ENCODE measurements around the gene C1orf56. TPM values are rescaled to one million over a fixed set of nuclear protein-coding genes. Genes with fewer than 3 reads are reported as not detected.
A peak's percentile ranks its signal among the peaks of the same experiment; 100 is the strongest.
"Not testable (repeated sequence)": the region's sequence is repeated elsewhere in the genome, so short reads cannot be mapped to it uniquely, and the experiment has no call there.

Gene C1orf56
- total RNA-seq, 4 donors from 2014 or later: 4.3 to 8.7 (median 8.2) TPM

DNA sequence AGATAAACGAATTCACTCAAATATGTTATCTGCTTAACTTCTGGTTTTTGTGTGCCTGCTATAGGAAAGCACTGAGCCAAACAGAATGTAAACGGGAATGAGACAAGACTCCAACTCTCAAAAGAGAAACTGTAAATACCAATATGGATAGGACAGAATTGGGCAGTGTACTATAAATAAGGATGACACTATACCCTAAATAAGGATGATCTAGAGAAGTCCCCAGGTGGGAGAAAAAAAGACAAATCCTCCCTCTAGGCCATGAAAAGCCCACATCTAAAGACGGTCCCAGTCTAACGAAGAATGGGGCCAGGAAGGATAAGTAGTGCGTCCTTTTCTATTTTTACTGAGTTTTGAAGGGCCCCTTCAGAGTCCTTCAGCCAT is 21.5 kb downstream of the C1orf56 start:
- WGBS: 85% methylated on average over 5 of the region's 5 CpGs
- Histone ChIP-seq H3K4me1 (peaks cover 19 to 29% (median 22%) of the 10 kb centered on the region in 4 donors), H3K27ac (replicated peaks in 1 of 4) (peak overlapping the region; percentile 95 to 100 (median 99)), H3K36me3 (peaks cover 0 to 6% (median 0%) of the 10 kb centered on the region in 4 donors), H3K9me3 (no peaks in the 10 kb centered on the region), H3K4me3 (no peak overlapping the region), H3K27me3 (no peaks in the 10 kb centered on the region)
- TF ChIP-seq EP300 (IDR thresholded peaks at IDR 0.05): no peak
- TF ChIP-seq, protein P1, sequence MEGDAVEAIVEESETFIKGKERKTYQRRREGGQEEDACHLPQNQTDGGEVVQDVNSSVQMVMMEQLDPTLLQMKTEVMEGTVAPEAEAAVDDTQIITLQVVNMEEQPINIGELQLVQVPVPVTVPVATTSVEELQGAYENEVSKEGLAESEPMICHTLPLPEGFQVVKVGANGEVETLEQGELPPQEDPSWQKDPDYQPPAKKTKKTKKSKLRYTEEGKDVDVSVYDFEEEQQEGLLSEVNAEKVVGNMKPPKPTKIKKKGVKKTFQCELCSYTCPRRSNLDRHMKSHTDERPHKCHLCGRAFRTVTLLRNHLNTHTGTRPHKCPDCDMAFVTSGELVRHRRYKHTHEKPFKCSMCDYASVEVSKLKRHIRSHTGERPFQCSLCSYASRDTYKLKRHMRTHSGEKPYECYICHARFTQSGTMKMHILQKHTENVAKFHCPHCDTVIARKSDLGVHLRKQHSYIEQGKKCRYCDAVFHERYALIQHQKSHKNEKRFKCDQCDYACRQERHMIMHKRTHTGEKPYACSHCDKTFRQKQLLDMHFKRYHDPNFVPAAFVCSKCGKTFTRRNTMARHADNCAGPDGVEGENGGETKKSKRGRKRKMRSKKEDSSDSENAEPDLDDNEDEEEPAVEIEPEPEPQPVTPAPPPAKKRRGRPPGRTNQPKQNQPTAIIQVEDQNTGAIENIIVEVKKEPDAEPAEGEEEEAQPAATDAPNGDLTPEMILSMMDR (IDR thresholded peaks at IDR 0.05): no peak
- TF ChIP-seq POLR2AphosphoS5 (IDR thresholded peaks at IDR 0.05): no peak
- TF ChIP-seq POLR2A (IDR thresholded peaks at IDR 0.05; ENCODE audit: low read depth): no peak
- intact Hi-C loops (cut with DNase I): no loop called here
- no peak for DNase-seq (ENCODE audit: extremely low spot score)

DNA sequence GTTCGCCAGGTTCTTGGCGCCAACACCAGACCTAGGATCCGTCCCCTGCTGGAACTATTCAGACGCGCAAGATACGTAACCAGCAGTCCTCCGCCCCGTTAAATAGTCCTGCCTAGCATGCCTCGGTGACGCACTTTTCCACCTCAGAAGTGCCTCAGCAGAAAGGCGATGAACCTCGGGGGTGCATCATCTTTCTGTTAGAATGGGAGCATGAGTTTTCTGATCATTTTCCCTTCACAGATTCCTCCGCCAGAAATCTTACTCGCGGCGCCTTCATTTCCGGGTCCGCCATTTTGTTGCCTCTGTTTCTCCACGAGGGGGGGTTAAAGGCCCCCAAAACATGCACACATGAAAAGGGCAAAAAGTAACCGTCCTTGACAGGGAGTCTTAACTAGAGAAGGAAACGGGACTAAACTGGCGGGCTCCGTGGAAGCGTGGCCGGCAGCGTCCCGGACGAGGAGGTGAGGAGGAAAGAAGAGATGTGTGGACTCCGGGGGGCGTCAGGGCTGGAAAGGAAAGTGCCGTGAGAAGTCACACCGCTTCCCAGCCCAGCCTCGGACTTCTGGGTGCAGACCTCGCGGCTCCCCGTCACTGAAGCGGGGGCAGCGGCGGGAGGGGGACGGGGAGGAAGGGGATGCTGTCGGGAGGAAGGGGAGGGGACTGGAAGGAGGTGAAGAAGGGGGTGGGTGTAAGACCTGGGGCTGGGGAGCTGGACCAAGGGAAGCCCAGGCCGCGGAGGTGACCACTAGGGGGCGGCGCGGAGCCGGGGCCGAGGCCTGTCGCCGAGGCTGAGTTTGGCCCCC is 23.1 kb downstream of the C1orf56 start, which contains the start of gene GABPB2:
Gene GABPB2 (plus strand): TSS at position 288 of the 803 bp plus-strand sequence. CDS start 17,429 bp downstream, outside the sequence.
- peak; percentile 96 for DNase-seq (ENCODE audit: extremely low spot score)
- H3K9me3 ChIP-seq: no peaks in the 10 kb centered on the region
- TF ChIP-seq EP300 (IDR thresholded peaks at IDR 0.05): peak; percentile 43
- TF ChIP-seq POLR2AphosphoS5 (IDR thresholded peaks at IDR 0.05): peak; percentile 89 to 91
- peak; percentile 49 for TF ChIP-seq POLR2A (IDR thresholded peaks at IDR 0.05; ENCODE audit: low read depth)
- TF ChIP-seq, protein P1 (IDR thresholded peaks at IDR 0.05): peak; percentile 85 to 94 (median 89)
- 0% methylated on average over 44 of the region's 50 CpGs for WGBS
- peaks cover 0 to 17% (median 7%) of the 10 kb centered on the region in 4 donors for H3K36me3 ChIP-seq
- peaks cover 19 to 29% (median 22%) of the 10 kb centered on the region in 4 donors for H3K4me1 ChIP-seq
- peak within 1 kb of the TSS; percentile 69 to 98 (median 88) for H3K4me3 ChIP-seq
- H3K27ac ChIP-seq (replicated peaks in 1 of 4): peak within 1 kb of the TSS; percentile 95 to 100 (median 99)
- intact Hi-C loops (cut with DNase I): no loop called here
- H3K27me3 ChIP-seq: no peaks in the 10 kb centered on the region

DNA sequence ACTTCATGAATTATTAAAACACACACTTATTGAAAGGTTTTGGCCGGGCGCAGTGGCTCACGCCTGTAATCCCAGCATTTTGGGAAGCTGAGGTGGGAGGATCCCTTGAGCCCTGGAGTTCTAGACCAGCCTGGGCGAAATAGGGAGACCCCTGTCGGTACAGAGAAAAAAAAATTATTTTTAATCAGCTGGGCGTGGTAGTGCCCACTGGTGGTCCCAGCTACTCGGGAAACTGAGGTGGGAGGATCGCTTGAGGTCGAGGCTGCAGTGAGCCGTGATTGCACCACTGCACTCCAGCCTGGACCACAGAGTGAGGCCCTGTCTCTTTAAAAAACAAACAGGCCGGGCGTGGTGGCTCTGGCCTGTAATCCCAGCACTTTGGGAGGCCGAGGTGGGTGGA is 24.7 kb downstream of the C1orf56 start:
- Histone ChIP-seq H3K27ac (replicated peaks in 1 of 4) (peak overlapping the region in 3 of 4 donors; percentile 95 to 100 (median 99)), H3K27me3 (no peaks in the 10 kb centered on the region), H3K4me3 (no peak overlapping the region), H3K4me1 (peaks cover 19 to 29% (median 22%) of the 10 kb centered on the region in 4 donors), H3K36me3 (peaks cover 0 to 17% (median 9%) of the 10 kb centered on the region in 4 donors), H3K9me3 (no peaks in the 10 kb centered on the region)
- intact Hi-C loops (cut with DNase I): no loop called here
- WGBS: 86% methylated on average over 13 of the region's 13 CpGs
- TF ChIP-seq, protein P1 (IDR thresholded peaks at IDR 0.05): no peak
- no peak for TF ChIP-seq EP300 (IDR thresholded peaks at IDR 0.05)
- TF ChIP-seq POLR2AphosphoS5 (IDR thresholded peaks at IDR 0.05): no peak
- TF ChIP-seq POLR2A (IDR thresholded peaks at IDR 0.05; ENCODE audit: low read depth): no peak
- no peak for DNase-seq (ENCODE audit: extremely low spot score)

DNA sequence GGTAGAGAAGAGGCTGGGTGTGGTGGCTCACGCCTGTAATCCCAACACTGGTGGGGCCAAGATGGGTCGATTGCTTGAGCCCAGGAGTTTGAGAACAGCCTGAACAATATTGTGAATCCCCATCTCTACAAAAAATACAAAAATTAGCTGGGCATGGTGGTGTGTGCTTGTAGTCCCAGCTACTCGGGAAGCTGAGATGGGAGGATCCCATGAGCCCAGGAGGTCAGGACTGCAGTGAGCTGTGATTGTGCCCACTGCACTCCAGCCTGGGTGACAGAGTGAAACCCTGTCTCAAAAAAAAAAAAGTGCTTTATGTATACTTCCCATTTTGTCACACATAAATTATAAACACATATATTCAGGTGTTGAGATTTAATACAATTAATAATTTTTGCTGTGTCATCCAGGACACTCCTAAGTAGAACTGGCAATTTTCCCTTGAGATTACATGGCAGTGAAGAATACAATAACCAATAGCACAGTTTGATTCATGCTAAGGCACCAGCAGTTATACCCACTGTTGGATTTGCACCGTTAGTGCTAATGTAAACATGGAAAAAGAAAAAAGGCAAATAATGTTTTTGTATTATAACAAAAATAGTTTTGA is 38.5 kb downstream of the C1orf56 start:
- DNase-seq (ENCODE audit: extremely low spot score): no peak
- 71% methylated on average over 4 of the region's 4 CpGs for WGBS
- H3K27ac ChIP-seq (replicated peaks in 1 of 4): no peak overlapping the region
- no peaks in the 10 kb centered on the region for H3K9me3 ChIP-seq
- peaks cover 0 to 11% (median 2%) of the 10 kb centered on the region in 4 donors for H3K36me3 ChIP-seq
- H3K4me3 ChIP-seq: no peak overlapping the region
- H3K4me1 ChIP-seq: peaks cover 0 to 5% (median 0%) of the 10 kb centered on the region in 4 donors
- H3K27me3 ChIP-seq: no peaks in the 10 kb centered on the region
- TF ChIP-seq, protein P1 (IDR thresholded peaks at IDR 0.05): no peak
- TF ChIP-seq POLR2AphosphoS5 (IDR thresholded peaks at IDR 0.05) (no peak), EP300 (IDR thresholded peaks at IDR 0.05) (no peak)
- intact Hi-C loops (cut with DNase I): no loop called here

DNA sequence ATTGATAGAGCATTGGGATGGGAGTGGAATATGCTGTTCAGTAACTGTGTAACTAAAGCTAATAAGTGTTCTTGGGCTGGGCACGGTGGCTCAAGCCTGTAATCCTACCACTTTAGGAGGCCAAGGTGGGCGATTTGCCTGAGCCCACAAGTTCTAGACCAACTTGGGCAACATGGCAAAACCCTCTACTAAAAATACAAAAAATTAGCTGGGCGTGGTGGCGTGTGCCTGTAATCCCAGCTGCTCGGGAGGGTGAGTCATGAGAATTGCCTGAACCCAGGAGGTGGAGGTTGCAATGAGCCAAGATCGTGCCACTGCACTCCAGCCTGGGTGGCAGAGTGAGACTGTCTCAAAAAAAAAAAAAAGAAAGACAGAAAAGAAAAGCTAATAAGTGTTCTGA is 49.9 kb downstream of the C1orf56 start:
- DNase-seq (ENCODE audit: extremely low spot score); H3K9me3 ChIP-seq; intact Hi-C loops (cut with DNase I); H3K4me1 ChIP-seq; H3K27me3 ChIP-seq; H3K4me3 ChIP-seq; H3K27ac ChIP-seq (replicated peaks in 1 of 4): not testable (repeated sequence)
- peaks cover 0 to 38% (median 5%) of the 10 kb centered on the region in 4 donors for H3K36me3 ChIP-seq
- 92% methylated on average over 6 of the region's 6 CpGs for WGBS

Measured in esophagus muscularis mucosa (tissue), 4 donors.